ENCODE data around the gene PLXNC1. TPM values are rescaled to one million over a fixed set of nuclear protein-coding genes. Genes with fewer than 3 reads are reported as not detected.

PLXNC1 gene
- total RNA-seq, 1 donor from 2014 or later = 14.2 TPM

- no peak for DNase-seq (ENCODE audit: extremely low spot score in 2 of 2)
- intact Hi-C loops (cut with DNase I) = loop anchor here (10.0 kb wide), 1 partner anchor 344 kb away; no protein-coding TSS in a partner anchor
- H3K4me1 ChIP-seq = no peaks in the 10 kb centered on the region
Measured at GRCh38 chr12:94109160-94109559, 39.2 kb upstream of the PLXNC1 start.

GRCh38 chr12:94110258-94110657, 38.1 kb upstream of the PLXNC1 start:
- TF ChIP-seq CTCF (IDR thresholded peaks at IDR 0.05) (no peak), POLR2AphosphoS5 (IDR thresholded peaks at IDR 0.05; ENCODE audit: insufficient read depth in 1 of 2, low read depth in 1 of 2) (no peak), POLR2A (IDR thresholded peaks at IDR 0.05) (no peak)
- no peak overlapping the region for H3K27ac ChIP-seq
- H3K9me3 ChIP-seq = no peaks in the 10 kb centered on the region
- H3K4me3 ChIP-seq = no peak overlapping the region
- no peaks in the 10 kb centered on the region for H3K36me3 ChIP-seq
- no peak for DNase-seq (ENCODE audit: extremely low spot score in 2 of 2)
- H3K4me1 ChIP-seq = no peaks in the 10 kb centered on the region
- H3K27me3 ChIP-seq = no peaks in the 10 kb centered on the region
- intact Hi-C loops (cut with DNase I) = no loop called here

More at GRCh38 chr12:94109160-94109559, 39.2 kb upstream of the PLXNC1 start:
- no peak for TF ChIP-seq POLR2A (IDR thresholded peaks at IDR 0.05)
- H3K4me3 ChIP-seq = no peak overlapping the region
- H3K27me3 ChIP-seq = no peaks in the 10 kb centered on the region
- H3K9me3 ChIP-seq = no peaks in the 10 kb centered on the region
- no peaks in the 10 kb centered on the region for H3K36me3 ChIP-seq
- H3K27ac ChIP-seq = no peak overlapping the region

DNA sequence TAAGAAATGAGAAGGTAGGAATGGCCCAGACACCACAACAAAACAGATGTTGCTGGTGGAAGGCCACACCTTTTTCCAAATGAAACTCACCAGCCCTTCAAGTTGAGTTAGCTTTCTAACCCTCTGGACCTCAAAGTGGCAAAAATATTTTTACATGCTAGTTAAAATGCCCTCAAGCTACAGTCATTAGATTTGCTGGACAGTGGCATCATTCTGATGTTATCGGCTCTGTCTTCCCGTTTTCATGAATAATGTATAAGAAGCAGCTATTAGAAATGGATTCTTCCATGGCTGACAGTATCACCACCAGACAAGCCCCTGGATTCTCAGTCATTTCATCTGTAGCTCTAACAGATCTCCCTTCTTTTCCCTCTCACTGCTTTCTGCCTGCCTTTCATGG, 37.1 kb upstream of the PLXNC1 start:
- Histone ChIP-seq H3K4me3 (no peak overlapping the region), H3K27me3 (no peaks in the 10 kb centered on the region), H3K27ac (no peak overlapping the region), H3K36me3 (no peaks in the 10 kb centered on the region), H3K4me1 (no peaks in the 10 kb centered on the region), H3K9me3 (no peaks in the 10 kb centered on the region)
- DNase-seq (ENCODE audit: extremely low spot score in 2 of 2) = no peak
- intact Hi-C loops (cut with DNase I) = no loop called here
- TF ChIP-seq POLR2AphosphoS5 (IDR thresholded peaks at IDR 0.05; ENCODE audit: insufficient read depth in 1 of 2, low read depth in 1 of 2) = no peak
- TF ChIP-seq POLR2A (IDR thresholded peaks at IDR 0.05) = no peak
- no peak for TF ChIP-seq CTCF (IDR thresholded peaks at IDR 0.05)

GRCh38 chr12:94112121-94112520, 36.3 kb upstream of the PLXNC1 start:
- DNase-seq (ENCODE audit: extremely low spot score in 2 of 2) = no peak
- Histone ChIP-seq H3K9me3 (no peaks in the 10 kb centered on the region), H3K36me3 (no peaks in the 10 kb centered on the region), H3K4me1 (no peaks in the 10 kb centered on the region), H3K27ac (no peak overlapping the region), H3K27me3 (no peaks in the 10 kb centered on the region), H3K4me3 (no peak overlapping the region)
- intact Hi-C loops (cut with DNase I) = no loop called here
- TF ChIP-seq POLR2AphosphoS5 (IDR thresholded peaks at IDR 0.05; ENCODE audit: insufficient read depth in 1 of 2, low read depth in 1 of 2) = no peak
- no peak for TF ChIP-seq CTCF (IDR thresholded peaks at IDR 0.05)
- no peak for TF ChIP-seq POLR2A (IDR thresholded peaks at IDR 0.05)

- Histone ChIP-seq H3K9me3 (no peaks in the 10 kb centered on the region), H3K4me3 (no peak overlapping the region), H3K4me1 (no peaks in the 10 kb centered on the region), H3K27me3 (no peaks in the 10 kb centered on the region), H3K36me3 (no peaks in the 10 kb centered on the region), H3K27ac (no peak overlapping the region)
- no peak for DNase-seq (ENCODE audit: extremely low spot score in 2 of 2)
- intact Hi-C loops (cut with DNase I) = no loop called here
- TF ChIP-seq POLR2AphosphoS5 (IDR thresholded peaks at IDR 0.05; ENCODE audit: insufficient read depth in 1 of 2, low read depth in 1 of 2) (no peak), POLR2A (IDR thresholded peaks at IDR 0.05) (no peak), CTCF (IDR thresholded peaks at IDR 0.05) (no peak)
Measured at GRCh38 chr12:94114166-94114565, 34.2 kb upstream of the PLXNC1 start.
